Mammary epithelial cell (primary cell): ENCODE data around the gene HMCN2.

Source experiments
- CTCF ChIP-seq, 2 donors: IDR thresholded peaks in 1 of 2; conservative IDR thresholded peaks in 1 of 2; 2 replicates each; pipeline ENCODE4 v1.5.1; 2011 to 2012; ENCODE audit warnings: inconsistent platforms in 2 of 2, low read length in 2 of 2, mild to moderate bottlenecking in 2 of 2, control low read depth in 1 of 2, low read depth in 1 of 2; ENCODE audit not compliant: insufficient read depth in 1 of 2; ENCODE audit errors: extremely low read depth in 1 of 2
- EZH2 ChIP-seq: IDR thresholded peaks from 2 replicates; pipeline ENCODE4 v1.6.1; 2012; ENCODE audit warnings: low read length, inconsistent platforms, borderline replicate concordance

- no peak for TF ChIP-seq CTCF (conservative IDR thresholded peaks at IDR 0.05 in 1 of 2, IDR thresholded peaks at IDR 0.05 in 1 of 2; ENCODE audit: extremely low read depth in 1 of 2, insufficient read depth in 1 of 2, low read depth in 1 of 2, low read length in 2 of 2)
- no peak for TF ChIP-seq EZH2
These were observed 93.4 kb downstream of the HMCN2 start for GRCh38 chr9:130358928-130359327.
